ENCODE results near the gene COX7A2L. TPM values are rescaled to one million over a fixed set of nuclear protein-coding genes. Genes with fewer than 3 reads are reported as not detected.

The COX7A2L gene
- total RNA-seq, 4 donors from 2014 or later = 85.3 to 131 (median 113) TPM

- 31 to 62% methylated on average over 5 to 6 of the region's 8 CpGs for WGBS, 2 donors (ENCODE audit: low coverage in 1 of 2)
- Histone ChIP-seq H3K27me3 (no peaks in the 10 kb centered on the region), H3K4me1 (peaks cover 0 to 29% (median 9%) of the 10 kb centered on the region in 3 donors), H3K4me3 (no peak overlapping the region), H3K27ac (peak overlapping the region in 3 of 4 donors; percentile 10 to 64 (median 18)), H3K36me3 (peaks cover 0 to 68% of the 10 kb centered on the region in 2 donors), H3K9me3 (no peaks in the 10 kb centered on the region)
- no peak for TF ChIP-seq EP300 (IDR thresholded peaks at IDR 0.05)
- no peak for TF ChIP-seq POLR2A (IDR thresholded peaks at IDR 0.05)
- peak; percentile 20 for TF ChIP-seq POLR2AphosphoS5 (IDR thresholded peaks at IDR 0.05)
- no peak for TF ChIP-seq CTCF (IDR thresholded peaks at IDR 0.05)
- peak; percentile 87 for ATAC-seq
Observed at GRCh38 chr2:42342061-42342794, 18.8 kb downstream of the COX7A2L start.

- Histone ChIP-seq H3K27ac (no peak overlapping the region), H3K4me1 (peaks cover 0 to 27% (median 9%) of the 10 kb centered on the region in 3 donors), H3K9me3 (no peaks in the 10 kb centered on the region), H3K36me3 (peaks cover 0 to 68% of the 10 kb centered on the region in 2 donors), H3K27me3 (no peaks in the 10 kb centered on the region), H3K4me3 (no peak overlapping the region)
- TF ChIP-seq POLR2AphosphoS5 (IDR thresholded peaks at IDR 0.05) (no peak), EP300 (IDR thresholded peaks at IDR 0.05) (no peak), POLR2A (IDR thresholded peaks at IDR 0.05) (no peak), CTCF (IDR thresholded peaks at IDR 0.05) (no peak)
- 67 to 90% methylated on average over 1 to 4 of the region's 10 CpGs for WGBS, 2 donors (ENCODE audit: low coverage in 1 of 2)
- ATAC-seq = no peak
Observed at GRCh38 chr2:42340938-42341636, 19.9 kb downstream of the COX7A2L start.

GRCh38 chr2:42340045-42340937 is 20.7 kb downstream of the COX7A2L start:
- H3K4me3 ChIP-seq = no peak overlapping the region
- no peak for TF ChIP-seq POLR2AphosphoS5 (IDR thresholded peaks at IDR 0.05)
- TF ChIP-seq EP300 (IDR thresholded peaks at IDR 0.05) = no peak
- TF ChIP-seq POLR2A (IDR thresholded peaks at IDR 0.05) = no peak
- no peak for TF ChIP-seq CTCF (IDR thresholded peaks at IDR 0.05)
- ATAC-seq = no peak
- H3K27me3 ChIP-seq = no peaks in the 10 kb centered on the region
- no peak overlapping the region for H3K27ac ChIP-seq
- H3K9me3 ChIP-seq = no peaks in the 10 kb centered on the region
- H3K4me1 ChIP-seq = peaks cover 0 to 22% (median 9%) of the 10 kb centered on the region in 3 donors
- 89 to 93% methylated on average over 8 to 23 of the region's 23 CpGs for WGBS, 2 donors (ENCODE audit: low coverage in 1 of 2)
- peaks cover 0 to 67% of the 10 kb centered on the region in 2 donors for H3K36me3 ChIP-seq

GRCh38 chr2:42339191-42339912 is 21.7 kb downstream of the COX7A2L start:
- Histone ChIP-seq H3K36me3 (peaks cover 0 to 67% of the 10 kb centered on the region in 2 donors), H3K4me3 (no peak overlapping the region), H3K27me3 (no peaks in the 10 kb centered on the region), H3K4me1 (peaks cover 0 to 22% (median 9%) of the 10 kb centered on the region in 3 donors), H3K9me3 (no peaks in the 10 kb centered on the region), H3K27ac (no peak overlapping the region)
- WGBS, 2 donors (ENCODE audit: low coverage in 1 of 2) = 75 to 84% methylated on average over 2 to 18 of the region's 21 CpGs
- no peak for TF ChIP-seq POLR2A (IDR thresholded peaks at IDR 0.05)
- no peak for TF ChIP-seq CTCF (IDR thresholded peaks at IDR 0.05)
- no peak for TF ChIP-seq EP300 (IDR thresholded peaks at IDR 0.05)
- no peak for TF ChIP-seq POLR2AphosphoS5 (IDR thresholded peaks at IDR 0.05)
- ATAC-seq = no peak

All from gastroesophageal sphincter (tissue), 4 donors.